CD4-positive, CD25-positive, alpha-beta regulatory T cell (primary cell): ENCODE measurements around the gene KNDC1. TPM values are rescaled to one million over a fixed set of nuclear protein-coding genes. Genes with fewer than 3 reads are reported as not detected.

Experiments used
- ATAC-seq, 2 donors: fragments of 150-1000 bp; cut with Tn5 transposase; one replicate each; pipeline ENCODE4 v1.10.0; 2021; ENCODE audit warnings: low read depth in 2 of 2, moderate number of reproducible peaks in 2 of 2, moderate library complexity in 1 of 2
- DNase-seq, 3 donors: peaks; one replicate each; pipeline versions ENCODE4 v3.0.0 to v3.0.0-alpha.2; 2012 to 2022; ENCODE audit warnings: mixed read lengths in 1 of 3
- H3K27ac ChIP-seq: one replicate; pipeline ENCODE4 v1.7.0; 2013; ENCODE audit warnings: mild to moderate bottlenecking, low read length; ENCODE audit not compliant: insufficient read depth, poor library complexity, severe bottlenecking
- H3K27me3 ChIP-seq: one replicate; pipeline ENCODE4 v1.7.0; 2013; ENCODE audit warnings: low read length; ENCODE audit not compliant: control insufficient read depth, insufficient read depth
- H3K36me3 ChIP-seq: one replicate; pipeline ENCODE4 v1.7.0; 2013; ENCODE audit warnings: mild to moderate bottlenecking, low read length, moderate library complexity; ENCODE audit not compliant: control insufficient read depth, insufficient read depth
- H3K4me1 ChIP-seq: 2 replicates; pipeline ENCODE4 v1.7.0; 2013; ENCODE audit warnings: mild to moderate bottlenecking, low read length; ENCODE audit not compliant: insufficient read depth, control insufficient read depth, poor library complexity, severe bottlenecking
- H3K4me3 ChIP-seq: one replicate; pipeline ENCODE4 v1.7.0; 2013; ENCODE audit warnings: low read depth, mild to moderate bottlenecking, low read length, moderate library complexity
- H3K9me3 ChIP-seq, 2 experiments: 1 replicate in 1 of 2; 2 replicates in 1 of 2; pipeline ENCODE4 v1.7.0; 2013; ENCODE audit warnings: low read length in 2 of 2, mild to moderate bottlenecking in 1 of 2, moderate library complexity in 1 of 2; ENCODE audit not compliant: control insufficient read depth in 2 of 2
- H3K27ac Mint-ChIP-seq, 3 donors: one replicate each; pipeline ENCODE4 v1.8.0; 2020 to 2022; ENCODE audit warnings: mild to moderate bottlenecking in 3 of 3, mixed read lengths in 3 of 3, moderate library complexity in 2 of 3
- H3K27me3 Mint-ChIP-seq: one replicate; pipeline ENCODE4 v1.8.0; 2022; ENCODE audit warnings: mild to moderate bottlenecking, mixed read lengths
- H3K36me3 Mint-ChIP-seq: one replicate; pipeline ENCODE4 v1.8.0; 2020; ENCODE audit warnings: mixed read lengths
- H3K4me1 Mint-ChIP-seq, 4 donors: one replicate each; pipeline ENCODE4 v1.8.0; 2020 to 2022; ENCODE audit warnings: mixed read lengths in 4 of 4, mild to moderate bottlenecking in 1 of 4
- H3K4me3 Mint-ChIP-seq, 4 donors: one replicate each; pipeline ENCODE4 v1.8.0; 2020 to 2022; ENCODE audit warnings: mild to moderate bottlenecking in 4 of 4, mixed read lengths in 4 of 4, moderate library complexity in 3 of 4
- H3K9me3 Mint-ChIP-seq, 7 donors: one replicate each; pipeline ENCODE4 v1.8.0; 2020 to 2022; ENCODE audit warnings: mixed read lengths in 7 of 7, mild to moderate bottlenecking in 3 of 7, moderate library complexity in 2 of 7
- polyA plus RNA-seq, 4 donors: library from polyadenylated mRNA; unstranded; fragments of 300-500 nt; fragmentation: Illumina TruSeq; gene quantifications; one replicate each; pipeline ENCODE4 v1.2.3, GENCODE V29; 2021
- total RNA-seq: library from RNA; stranded (reverse); gene quantifications from one replicate; pipeline ENCODE4 v1.2.3, GENCODE V29; 2022

Gene KNDC1
- total and polyA plus RNA-seq, 5 donors from 2014 or later = 1.1 TPM; not detected in 4

DNA sequence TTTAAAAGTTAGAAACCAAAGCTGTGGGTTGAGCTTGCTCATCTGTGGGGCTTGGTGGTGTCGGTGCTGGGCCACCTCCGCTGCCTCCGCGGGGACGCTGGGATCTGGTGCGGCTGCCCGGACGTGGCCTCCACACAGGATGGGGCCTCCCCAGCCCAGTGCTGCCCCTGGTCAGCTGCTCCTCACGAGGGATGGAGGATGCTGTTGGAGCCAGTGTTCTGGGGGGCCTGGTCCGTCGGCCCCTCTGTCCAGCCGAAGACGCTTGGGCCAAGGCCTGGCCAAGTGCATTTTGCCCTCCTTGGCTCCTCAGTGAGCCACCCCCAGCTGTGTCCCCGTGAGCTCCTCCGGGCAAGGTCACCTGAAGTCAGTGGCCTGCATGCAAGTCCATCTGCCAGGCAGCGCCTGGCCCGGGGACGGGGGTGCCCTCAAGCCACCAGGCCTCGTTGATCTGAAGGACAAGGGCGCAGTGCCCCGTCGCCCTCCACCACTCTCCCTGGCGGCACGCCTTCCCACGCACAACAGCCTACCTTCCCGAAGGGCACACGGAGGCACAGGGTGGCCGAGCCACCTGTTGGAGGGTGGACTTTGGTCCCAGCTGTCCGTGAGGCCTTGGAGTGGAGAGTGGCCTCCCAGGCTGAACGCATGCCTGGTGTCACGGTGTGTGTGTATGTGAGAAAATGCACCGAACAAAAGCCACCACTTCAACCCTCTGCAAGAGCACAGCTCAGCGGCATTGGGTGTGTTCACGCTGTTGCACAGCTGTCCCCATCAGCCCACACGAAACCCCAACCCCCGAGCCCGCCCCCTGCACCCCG is 27.3 kb downstream of the KNDC1 start:
- Mint-ChIP-seq H3K4me1 (no peaks in the 10 kb centered on the region), H3K27ac (no peak overlapping the region), H3K4me3 (no peak overlapping the region), H3K9me3 (peaks cover 0 to 3% (median 0%) of the 10 kb centered on the region in 7 donors), H3K27me3 (no peaks in the 10 kb centered on the region), H3K36me3 (no peaks in the 10 kb centered on the region)
- DNase-seq (no peak), ATAC-seq (no peak)
- Histone ChIP-seq H3K4me3 (no peak overlapping the region), H3K9me3 (no peaks in the 10 kb centered on the region), H3K27me3 (no peaks in the 10 kb centered on the region), H3K36me3 (no peaks in the 10 kb centered on the region), H3K4me1 (no peaks in the 10 kb centered on the region), H3K27ac (no peak overlapping the region)

DNA sequence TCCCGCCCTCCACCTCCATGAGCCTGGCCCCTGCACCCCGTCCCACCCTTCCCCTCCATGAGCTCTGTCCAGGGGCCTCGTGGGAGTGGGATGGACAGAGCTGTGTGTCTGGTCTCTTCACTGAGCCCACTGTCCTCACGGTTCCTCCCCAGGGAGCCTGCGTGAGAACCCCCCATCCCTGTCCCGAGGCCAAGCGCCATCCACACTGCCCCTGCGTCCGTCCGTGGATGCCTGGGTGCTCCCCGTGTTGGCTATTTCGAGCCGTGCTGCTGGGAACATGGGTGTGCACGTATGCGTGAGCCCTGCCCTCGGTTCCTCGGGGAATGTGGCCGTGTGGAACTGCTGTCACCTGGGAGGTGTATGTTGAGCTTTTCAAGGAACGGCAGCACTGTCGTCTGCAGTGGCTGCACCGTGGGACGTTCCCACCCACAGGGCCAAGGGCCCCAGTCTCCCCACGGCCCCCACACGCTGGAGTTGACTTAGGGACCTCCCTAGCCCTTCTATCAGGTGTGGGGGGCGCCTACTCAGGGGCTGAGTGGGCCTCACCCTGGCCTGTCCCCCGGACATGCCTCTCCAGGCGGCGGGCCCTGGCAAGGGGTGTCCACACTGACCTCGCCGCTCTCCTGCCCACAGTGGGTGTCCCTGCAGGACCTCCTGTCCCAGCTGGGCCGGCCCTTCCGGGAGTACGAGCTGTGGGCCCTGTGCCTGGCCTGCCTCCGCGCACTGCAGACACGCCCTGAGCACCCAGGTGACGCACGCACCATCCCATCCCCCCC is 28.1 kb downstream of the KNDC1 start:
- no peaks in the 10 kb centered on the region for H3K9me3 ChIP-seq
- Mint-ChIP-seq H3K36me3 (no peaks in the 10 kb centered on the region), H3K27ac (no peak overlapping the region), H3K4me3 (no peak overlapping the region), H3K4me1 (no peaks in the 10 kb centered on the region), H3K9me3 (peaks cover 0 to 3% (median 0%) of the 10 kb centered on the region in 7 donors), H3K27me3 (no peaks in the 10 kb centered on the region)
- no peaks in the 10 kb centered on the region for H3K36me3 ChIP-seq
- ATAC-seq (no peak), DNase-seq (no peak)
- H3K27me3 ChIP-seq = no peaks in the 10 kb centered on the region
- H3K4me3 ChIP-seq = no peak overlapping the region
- no peak overlapping the region for H3K27ac ChIP-seq
- H3K4me1 ChIP-seq = no peaks in the 10 kb centered on the region

DNA sequence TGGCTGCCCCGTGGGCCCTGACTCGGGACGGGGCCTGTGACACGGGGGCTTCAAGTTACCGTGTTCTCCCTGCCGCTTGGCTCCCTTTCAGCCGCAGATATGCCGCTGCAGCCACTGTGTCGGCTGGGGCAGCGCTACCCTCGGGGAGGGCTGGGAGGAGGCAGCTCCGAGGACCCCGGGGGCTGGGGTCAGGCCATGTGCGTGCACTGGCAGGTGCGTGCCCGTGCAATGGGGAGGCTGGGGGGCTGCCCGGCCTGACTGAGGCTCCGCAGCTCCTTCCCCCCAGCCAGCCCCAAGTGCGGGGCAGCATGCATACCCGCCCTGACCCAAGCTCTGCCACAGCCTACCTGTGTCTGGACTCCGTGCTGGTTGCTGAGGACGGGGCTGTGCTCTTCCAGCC is 29.2 kb downstream of the KNDC1 start:
- Mint-ChIP-seq H3K4me3 (no peak overlapping the region), H3K27me3 (no peaks in the 10 kb centered on the region), H3K27ac (no peak overlapping the region), H3K4me1 (no peaks in the 10 kb centered on the region), H3K36me3 (no peaks in the 10 kb centered on the region), H3K9me3 (peaks cover 0 to 6% (median 3%) of the 10 kb centered on the region in 7 donors)
- Histone ChIP-seq H3K27me3 (no peaks in the 10 kb centered on the region), H3K9me3 (peaks cover 0 to 3% of the 10 kb centered on the region in 2 experiments), H3K27ac (no peak overlapping the region), H3K4me3 (no peak overlapping the region), H3K36me3 (no peaks in the 10 kb centered on the region), H3K4me1 (no peaks in the 10 kb centered on the region)
- ATAC-seq (no peak), DNase-seq (no peak)

- Mint-ChIP-seq H3K27ac (no peak overlapping the region), H3K4me1 (no peaks in the 10 kb centered on the region), H3K27me3 (no peaks in the 10 kb centered on the region), H3K36me3 (no peaks in the 10 kb centered on the region), H3K9me3 (peaks cover 0 to 6% (median 3%) of the 10 kb centered on the region in 7 donors), H3K4me3 (no peak overlapping the region)
- no peaks in the 10 kb centered on the region for H3K27me3 ChIP-seq
- H3K9me3 ChIP-seq = peaks cover 0 to 3% of the 10 kb centered on the region in 2 experiments
- H3K4me3 ChIP-seq = no peak overlapping the region
- DNase-seq (no peak), ATAC-seq (no peak)
- H3K4me1 ChIP-seq = no peaks in the 10 kb centered on the region
- H3K27ac ChIP-seq = no peak overlapping the region
- H3K36me3 ChIP-seq = no peaks in the 10 kb centered on the region
Measured at GRCh38 chr10:133189726-133190125, 29.7 kb downstream of the KNDC1 start.

DNA sequence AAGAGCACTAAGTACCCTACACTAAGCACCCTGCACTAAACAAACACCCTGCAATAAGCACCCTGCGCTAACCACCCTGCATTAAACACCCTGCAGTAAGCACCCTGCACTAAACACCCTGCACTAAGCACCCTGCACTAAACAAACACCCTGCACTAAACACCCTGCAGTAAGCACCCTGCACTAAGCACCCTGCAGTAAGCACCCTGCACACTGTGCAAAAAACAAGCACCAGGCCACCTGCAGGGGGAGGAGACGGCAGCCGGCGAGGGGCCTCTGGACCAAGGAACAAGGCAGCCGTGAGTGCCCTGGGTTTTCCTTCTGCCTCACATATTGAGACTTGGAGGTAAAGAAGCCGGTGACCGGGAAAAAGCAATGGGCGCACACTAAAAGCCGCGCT is 30.2 kb downstream of the KNDC1 start:
- Histone ChIP-seq H3K36me3 (no peaks in the 10 kb centered on the region), H3K4me1 (no peaks in the 10 kb centered on the region), H3K27me3 (no peaks in the 10 kb centered on the region), H3K4me3 (no peak overlapping the region), H3K9me3 (peaks cover 0 to 3% of the 10 kb centered on the region in 2 experiments), H3K27ac (no peak overlapping the region)
- H3K4me3 Mint-ChIP-seq = no peak overlapping the region
- H3K9me3 Mint-ChIP-seq = peaks cover 0 to 7% (median 2%) of the 10 kb centered on the region in 7 donors
- H3K36me3 Mint-ChIP-seq = no peaks in the 10 kb centered on the region
- no peak overlapping the region for H3K27ac Mint-ChIP-seq
- DNase-seq = no peak
- ATAC-seq = no peak
- H3K4me1 Mint-ChIP-seq = no peaks in the 10 kb centered on the region
- no peaks in the 10 kb centered on the region for H3K27me3 Mint-ChIP-seq

GRCh38 chr10:133191651-133192050 is 31.6 kb downstream of the KNDC1 start:
- Histone ChIP-seq H3K27me3 (no peaks in the 10 kb centered on the region), H3K9me3 (peaks cover 0 to 3% of the 10 kb centered on the region in 2 experiments), H3K27ac (no peak overlapping the region), H3K4me3 (no peak overlapping the region), H3K4me1 (no peaks in the 10 kb centered on the region), H3K36me3 (no peaks in the 10 kb centered on the region)
- no peaks in the 10 kb centered on the region for H3K4me1 Mint-ChIP-seq
- H3K27me3 Mint-ChIP-seq = no peaks in the 10 kb centered on the region
- ATAC-seq (no peak), DNase-seq (no peak)
- H3K36me3 Mint-ChIP-seq = no peaks in the 10 kb centered on the region
- peaks cover 0 to 7% (median 2%) of the 10 kb centered on the region in 7 donors for H3K9me3 Mint-ChIP-seq
- no peak overlapping the region for H3K27ac Mint-ChIP-seq
- H3K4me3 Mint-ChIP-seq = no peak overlapping the region

DNA sequence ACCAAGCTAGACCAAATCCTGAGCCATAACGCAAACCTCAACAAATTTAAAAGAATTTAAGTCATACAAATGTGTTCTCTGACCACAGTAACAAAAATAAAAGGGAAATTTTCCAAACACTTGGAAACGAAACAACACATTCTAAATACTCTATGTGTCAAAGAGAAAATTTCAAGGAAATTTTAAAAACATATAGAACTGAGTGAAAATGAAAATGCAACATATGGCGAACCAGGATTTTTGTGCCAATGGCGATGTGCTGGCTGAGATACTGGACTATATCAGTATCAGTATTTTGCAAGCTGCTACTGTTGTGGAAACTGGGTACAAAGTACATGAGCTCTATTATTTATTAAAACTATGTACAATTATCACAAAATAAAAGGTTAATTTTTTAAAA is 34.1 kb downstream of the KNDC1 start:
- Histone ChIP-seq H3K27ac (no peak overlapping the region), H3K36me3 (no peaks in the 10 kb centered on the region), H3K4me3 (no peak overlapping the region), H3K9me3 (peaks cover 0 to 3% of the 10 kb centered on the region in 2 experiments), H3K4me1 (no peaks in the 10 kb centered on the region), H3K27me3 (no peaks in the 10 kb centered on the region)
- Mint-ChIP-seq H3K4me1 (no peaks in the 10 kb centered on the region), H3K27me3 (no peaks in the 10 kb centered on the region), H3K36me3 (no peaks in the 10 kb centered on the region), H3K9me3 (peaks cover 0 to 7% (median 2%) of the 10 kb centered on the region in 7 donors), H3K4me3 (no peak overlapping the region), H3K27ac (no peak overlapping the region)
- ATAC-seq (no peak), DNase-seq (no peak)
